Lung microvascular endothelial cell (primary cell): ENCODE results near the gene TMEM203. TPM values are rescaled to one million over a fixed set of nuclear protein-coding genes. Genes with fewer than 3 reads are reported as not detected.

Source experiments
- DNase-seq, 2 donors: peaks; one replicate each; pipeline versions ENCODE4 v3.0.0 to v3.0.0-alpha.2; 2010; ENCODE audit warnings: low read depth in 2 of 2
- total RNA-seq: library from RNA; depleted of rRNA; stranded (reverse); fragments of >200 nt; gene quantifications from 2 replicates; pipeline ENCODE4 v1.2.1, GENCODE V29; 2014

TMEM203 gene
- total RNA-seq, 1 donor from 2014 or later: 26.0 TPM

DNA sequence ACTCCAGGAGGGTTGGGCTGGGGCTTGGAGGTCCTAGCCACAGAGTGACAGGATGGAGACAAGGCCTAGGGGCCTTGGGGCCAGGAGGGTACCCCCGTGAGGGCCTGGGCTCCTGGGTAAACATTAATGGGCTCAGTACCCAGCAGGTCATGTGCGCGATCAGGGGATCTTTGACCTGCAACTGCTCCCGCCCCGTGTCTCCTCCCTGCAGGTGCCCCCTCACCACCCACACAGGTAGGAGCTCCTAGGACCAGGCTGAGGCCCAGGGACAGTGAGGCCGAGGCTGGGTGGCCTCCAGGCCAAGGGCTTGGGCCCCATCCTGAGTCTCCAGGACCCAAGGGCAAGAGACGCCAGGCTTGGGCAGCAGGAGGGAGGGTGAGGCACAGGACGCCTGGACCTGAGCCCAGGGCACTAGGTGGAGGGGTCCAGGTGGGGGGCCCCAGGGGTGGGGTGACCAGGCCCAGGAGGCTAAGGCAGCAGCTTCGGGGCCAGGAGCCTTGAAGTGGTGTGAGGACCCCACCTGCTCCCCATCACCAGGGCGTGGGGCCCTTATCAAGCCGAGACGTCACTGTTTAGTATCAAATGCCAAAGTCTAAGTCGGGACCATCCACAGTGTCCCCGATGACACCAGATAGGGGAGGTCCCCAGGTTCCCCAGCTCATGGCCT, 25.4 kb upstream of the TMEM203 start, which contains the start of gene SLC34A3:
TSS of gene SLC34A3 (plus strand) at position 197 of the 667 bp plus-strand sequence. CDS start 802 bp downstream, outside the sequence.
- DNase-seq: no peak

DNA sequence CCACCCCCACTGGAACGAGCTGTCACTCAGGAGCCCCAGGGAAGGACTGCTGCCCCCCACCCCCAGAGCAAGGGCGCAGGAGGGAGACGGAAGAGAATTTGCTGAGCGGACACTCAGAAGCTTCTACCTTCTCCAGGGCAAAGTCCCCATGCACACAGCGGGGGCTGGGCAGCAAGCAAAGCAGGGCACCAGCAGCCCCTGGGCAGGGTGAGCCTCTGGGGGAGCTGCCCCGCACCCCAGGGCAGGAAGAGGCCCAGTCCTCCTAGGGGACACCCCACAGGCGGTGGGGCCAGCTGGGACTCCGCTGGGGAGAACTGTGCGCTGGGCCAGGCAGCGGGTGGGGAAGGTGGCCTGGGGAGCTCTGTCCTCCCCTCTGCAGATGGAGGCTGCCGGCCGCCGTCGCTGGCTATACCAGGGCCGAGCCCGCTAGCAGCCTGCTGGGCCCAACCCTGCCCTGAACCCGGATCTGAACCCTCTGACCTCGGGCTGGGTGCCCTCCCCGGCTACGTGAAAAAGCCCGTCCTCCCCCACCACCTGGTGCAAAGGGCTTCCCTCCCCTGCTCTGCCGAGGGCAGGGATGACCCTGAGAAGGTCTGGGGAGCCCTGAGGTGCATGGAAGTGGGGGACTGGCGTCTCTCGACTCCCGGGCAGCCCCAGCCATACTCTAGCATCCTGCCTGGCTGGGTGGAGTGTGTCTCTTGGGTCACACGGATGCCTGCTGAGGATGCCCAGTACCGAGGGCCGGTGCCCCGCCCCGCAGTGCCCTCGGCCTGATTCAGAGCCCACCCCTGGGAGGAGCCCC, 24.7 kb upstream of the TMEM203 start:
- DNase-seq: no peak

DNA sequence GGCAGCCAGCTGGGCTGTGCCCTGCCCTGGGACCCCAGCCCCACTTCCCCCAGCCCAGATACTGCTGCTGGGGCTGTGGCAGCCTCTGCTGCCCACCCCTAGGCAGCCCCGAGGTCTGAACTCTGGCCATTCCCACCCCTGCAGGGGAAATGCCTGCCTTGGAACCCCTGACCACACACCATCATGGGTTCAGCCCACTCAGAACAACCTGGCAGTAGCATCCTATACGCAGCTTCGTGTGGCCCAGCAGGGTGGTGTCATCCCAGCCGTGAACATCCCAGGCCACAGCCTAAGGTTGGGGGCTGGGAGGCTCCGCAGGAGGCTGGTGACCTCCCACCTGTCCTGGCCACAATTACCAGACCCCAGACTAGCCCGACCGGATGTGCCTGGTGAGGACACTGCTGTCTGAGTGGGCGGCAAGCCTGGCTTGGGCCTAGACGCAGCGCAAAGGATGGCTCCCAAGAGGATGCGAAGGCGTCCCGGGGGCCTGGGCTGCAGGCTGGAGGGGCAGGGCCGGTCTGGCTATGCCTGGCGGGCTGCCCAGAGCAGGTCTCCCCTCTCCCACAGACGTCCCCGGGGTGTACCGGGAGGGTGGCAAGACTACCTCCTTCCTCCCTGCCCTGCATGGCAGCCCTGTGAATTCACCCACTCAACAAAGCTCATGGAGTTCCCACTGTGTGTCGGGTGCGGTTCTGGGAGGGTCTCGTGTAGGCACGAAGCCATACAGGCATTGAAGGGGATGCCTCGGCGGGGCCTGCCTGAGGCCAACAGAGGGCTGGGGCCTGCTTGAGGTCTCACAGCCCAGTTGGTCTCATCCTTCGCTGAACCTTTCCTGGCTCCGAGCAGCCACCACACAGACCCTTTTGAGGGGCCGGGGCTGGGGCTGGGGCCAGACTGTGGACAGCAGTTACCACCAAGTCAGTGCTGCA, 23.8 kb upstream of the TMEM203 start:
- DNase-seq: no peak

DNA sequence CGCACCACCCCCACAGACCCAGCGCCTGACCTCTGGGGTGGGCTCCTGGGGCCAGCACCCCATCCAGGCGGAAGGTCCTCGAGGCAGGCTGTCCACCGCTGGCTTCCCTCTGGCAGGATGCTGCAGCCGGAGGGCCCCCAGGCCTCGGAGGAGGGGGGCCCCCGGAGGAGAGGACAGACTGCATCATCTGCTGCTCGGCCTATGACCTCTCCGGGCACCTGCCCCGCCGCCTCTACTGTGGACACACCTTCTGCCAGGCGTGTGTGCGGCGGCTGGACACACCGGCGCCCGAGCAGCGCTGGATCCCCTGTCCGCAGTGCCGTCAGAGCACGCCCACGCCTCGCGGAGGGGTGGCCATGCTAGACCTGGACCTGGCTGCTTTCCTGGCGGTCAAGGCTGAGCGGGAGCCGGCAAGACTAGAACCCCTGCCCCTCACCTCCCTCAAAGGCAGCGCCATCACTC, 23.1 kb upstream of the TMEM203 start:
- DNase-seq: no peak

DNA sequence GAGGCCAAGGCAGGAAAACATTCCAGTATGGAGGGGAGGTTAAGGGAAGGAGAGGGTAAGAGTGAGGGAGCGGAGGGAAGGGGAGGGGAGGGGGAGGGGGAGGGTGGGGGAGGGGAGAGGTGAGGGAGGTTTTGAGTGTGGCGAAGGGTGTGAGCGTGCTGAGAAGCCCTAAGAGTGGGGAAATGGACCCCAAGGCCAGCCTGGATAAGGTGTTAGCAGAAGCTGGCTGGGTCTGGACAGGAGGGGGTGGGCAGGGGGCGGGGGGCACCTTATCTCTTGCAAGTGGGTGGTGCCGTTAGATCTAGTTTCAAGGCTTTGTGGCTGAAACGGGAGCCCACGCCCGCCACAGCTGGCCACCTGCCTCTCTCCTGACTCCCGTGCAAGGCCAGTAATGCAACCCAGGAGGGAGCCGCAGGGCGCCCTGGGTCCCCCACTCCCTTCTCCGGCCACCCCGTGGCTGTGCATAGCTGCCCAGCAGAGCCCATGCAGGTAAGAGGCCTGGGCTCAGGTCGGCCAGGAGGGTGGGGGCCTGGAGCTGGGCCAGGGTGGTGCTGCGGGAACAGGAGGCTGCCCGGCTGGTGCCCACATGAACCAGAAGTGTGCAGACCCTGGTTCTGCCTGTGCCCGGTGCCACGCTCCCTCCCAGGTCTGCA, 22.5 kb upstream of the TMEM203 start:
- DNase-seq: no peak

DNA sequence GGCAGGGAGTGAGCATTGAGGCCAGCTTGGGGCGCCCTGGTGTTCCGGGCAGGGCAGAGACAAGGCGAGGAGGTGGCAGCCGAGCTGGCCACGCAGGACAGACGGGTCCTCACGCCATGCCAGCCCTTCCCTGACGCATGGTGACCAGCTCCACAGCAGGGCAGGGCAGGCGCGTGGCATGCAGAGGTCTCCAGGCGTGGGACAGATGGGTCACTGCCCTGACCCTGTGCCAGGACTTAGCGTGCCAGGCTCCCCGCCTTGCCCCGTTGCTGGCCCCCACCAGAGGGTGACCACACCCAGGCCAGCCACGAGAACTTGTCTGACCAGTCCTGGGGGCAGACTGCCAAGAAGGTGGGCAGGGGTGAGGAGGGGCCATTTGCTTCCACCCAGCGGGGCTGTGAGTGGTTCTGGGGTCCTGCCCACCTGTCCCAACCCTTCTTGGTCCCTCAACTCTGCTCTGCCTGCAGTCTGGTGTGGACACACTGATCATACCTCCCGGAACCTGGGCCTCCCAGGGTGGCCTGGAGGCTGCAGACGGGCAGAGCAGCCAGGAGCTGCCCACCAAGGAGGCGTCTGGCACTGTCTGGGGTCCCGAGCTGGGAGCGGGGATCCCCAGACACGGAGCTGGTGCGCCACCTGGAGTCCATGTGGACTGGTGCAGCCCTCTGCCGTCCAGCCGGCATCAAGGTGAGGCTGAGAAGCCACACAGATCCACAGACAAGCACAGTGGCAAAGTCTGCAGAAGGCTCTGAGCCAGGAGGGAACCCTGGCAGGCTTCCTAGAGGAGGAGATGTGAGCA, 21.8 kb upstream of the TMEM203 start, which contains the start of gene RNF224:
TSS of gene RNF224 (plus strand) at position 449 of the 799 bp plus-strand sequence. CDS start 834 bp downstream, outside the sequence.
- DNase-seq: peak; percentile 75 to 86

DNA sequence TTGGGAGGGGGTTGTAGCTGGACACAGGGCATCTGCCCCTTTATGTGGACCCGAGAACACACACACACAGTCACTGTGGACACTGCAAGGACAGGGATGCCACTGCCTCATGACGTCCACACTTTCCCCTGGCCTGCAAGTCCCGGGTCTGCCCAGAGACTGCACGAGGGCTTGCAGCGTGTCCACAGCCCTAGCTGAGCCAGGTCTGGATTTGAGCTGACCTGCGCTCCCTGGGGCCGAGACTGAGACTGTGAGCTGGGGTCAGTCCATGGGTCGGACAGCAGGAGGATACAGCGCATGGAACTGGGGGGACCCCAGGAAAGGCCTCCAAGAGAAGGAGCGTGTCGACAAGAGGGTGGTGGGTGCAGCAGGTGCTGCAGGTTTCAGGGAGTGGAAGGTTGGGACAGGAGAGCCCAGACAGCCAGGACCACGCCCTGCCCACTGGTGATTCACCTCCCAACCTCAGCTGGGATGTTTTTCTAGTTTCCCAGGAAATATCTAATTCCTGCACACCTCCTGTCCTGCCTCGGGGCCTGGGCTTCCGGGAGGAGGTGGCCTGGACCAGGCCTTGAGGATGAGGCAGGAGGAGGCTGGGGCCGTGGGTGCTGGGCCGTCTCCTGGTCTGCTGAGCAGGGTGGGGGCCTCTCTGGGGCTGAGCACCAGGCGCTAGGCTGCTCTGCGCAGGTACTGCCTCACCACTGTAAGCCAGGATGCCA, 21.0 kb upstream of the TMEM203 start:
- no peak for DNase-seq

DNA sequence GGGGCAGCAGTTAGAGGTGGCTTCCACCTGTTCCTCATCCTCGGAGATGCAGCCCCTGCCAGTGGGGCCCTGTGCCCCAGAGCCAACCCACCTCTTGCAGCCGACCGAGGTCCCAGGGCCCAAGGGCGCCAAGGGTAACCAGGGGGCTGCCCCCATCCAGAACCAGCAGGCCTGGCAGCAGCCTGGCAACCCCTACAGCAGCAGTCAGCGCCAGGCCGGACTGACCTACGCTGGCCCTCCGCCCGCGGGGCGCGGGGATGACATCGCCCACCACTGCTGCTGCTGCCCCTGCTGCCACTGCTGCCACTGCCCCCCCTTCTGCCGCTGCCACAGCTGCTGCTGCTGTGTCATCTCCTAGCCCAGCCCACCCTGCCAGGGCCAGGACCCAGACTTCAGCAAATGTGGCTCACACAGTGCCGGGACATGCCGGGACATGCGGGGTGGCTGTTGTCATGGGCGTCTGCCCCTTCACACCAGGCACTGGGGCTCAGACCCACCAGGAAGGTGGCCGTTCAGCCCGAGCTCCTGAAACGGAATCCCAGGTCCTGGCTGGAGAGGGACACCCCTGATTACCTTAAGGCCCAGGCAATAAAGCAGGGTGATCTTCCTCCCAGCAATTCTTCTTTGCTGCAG, 20.4 kb upstream of the TMEM203 start:
- DNase-seq: no peak

DNA sequence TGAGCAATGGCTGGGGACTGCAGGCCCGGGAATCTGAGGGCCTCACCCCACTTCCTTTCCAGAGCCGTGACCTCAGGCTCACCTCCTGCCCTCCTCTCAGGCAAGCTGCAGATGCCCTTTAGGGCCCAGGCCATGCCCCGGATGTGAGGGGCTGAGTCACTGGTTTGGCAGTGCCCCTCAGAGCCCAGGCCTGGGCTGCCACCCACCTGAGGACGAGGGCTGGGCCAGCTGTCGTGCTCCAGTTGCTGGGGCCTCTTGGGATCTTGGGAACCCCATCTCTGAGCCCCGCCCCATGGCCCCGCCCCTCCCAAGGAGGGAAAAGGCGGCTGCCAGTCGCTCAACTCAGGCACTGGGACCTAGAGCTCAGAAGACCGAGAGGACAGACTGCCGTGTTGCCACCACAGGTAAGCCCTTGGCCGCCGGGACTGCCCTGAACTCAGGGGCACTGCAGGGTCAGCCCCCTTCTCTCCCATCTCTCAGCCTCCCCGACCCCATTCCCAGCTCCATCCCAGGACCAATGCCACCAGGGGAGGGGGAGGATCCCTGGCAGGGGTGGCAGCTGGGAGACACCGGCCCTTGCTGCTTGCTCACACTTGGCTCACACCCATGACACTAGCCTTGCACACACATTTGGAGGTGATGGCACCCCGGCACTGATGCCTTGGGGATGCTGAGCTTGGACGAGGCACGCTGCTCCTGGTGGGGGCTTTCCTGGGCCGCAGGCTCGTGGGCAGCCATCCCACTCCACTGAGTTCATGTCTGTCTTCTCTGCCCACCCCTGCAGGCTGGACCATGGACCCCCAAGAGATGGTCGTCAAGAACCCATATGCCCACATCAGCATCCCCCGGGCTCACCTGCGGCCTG, 19.6 kb upstream of the TMEM203 start, which contains the start of gene CYSRT1:
TSS of gene CYSRT1 (plus strand) at position 345 of the 865 bp plus-strand sequence. CDS start at position 793, 448 bp downstream.
- no peak for DNase-seq

DNA sequence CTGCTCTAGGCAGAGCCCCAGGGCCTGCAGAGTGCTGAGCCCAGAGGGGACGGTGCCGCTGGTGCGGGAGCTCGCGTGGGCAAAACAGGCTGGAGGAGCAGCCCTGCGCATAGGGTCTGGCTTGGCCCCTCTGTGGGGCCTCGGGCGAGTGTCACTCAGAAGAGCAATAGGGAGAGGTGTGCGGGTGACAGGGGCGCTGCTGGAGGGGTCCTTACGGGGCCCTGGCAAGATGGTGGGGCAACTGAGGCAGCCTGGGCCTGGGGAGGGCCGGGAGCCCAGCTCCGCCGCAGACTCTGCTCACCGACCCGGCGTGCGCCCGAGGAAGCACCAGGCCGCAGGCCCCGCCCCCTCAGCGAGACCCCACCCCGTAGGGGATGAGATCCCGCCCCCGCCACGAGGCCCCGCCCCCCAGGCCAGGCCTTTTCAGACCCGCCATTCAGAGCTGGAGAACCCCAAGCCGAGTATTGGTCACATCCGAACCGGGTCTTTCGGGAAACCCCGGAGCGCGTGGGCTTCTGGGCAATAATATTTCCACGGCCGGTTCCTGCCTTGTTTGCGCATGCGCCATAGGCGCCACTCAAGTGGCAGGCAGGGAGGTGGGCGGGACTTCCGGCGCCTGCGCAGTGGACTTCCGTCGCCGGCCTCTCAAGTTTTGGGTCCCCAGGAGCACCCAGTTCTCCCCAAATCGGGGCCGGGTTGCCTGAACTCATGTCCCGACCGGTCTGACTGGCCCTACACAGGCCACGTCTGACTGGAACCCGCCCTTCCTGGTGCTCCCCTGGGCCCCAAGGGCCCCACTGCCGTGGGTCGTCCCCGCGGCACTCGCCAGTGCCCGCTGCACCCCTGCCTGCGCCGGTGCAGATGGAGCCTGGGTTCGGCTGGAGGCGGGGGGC, 17.9 kb upstream of the TMEM203 start:
- DNase-seq: peak; percentile 99

DNA sequence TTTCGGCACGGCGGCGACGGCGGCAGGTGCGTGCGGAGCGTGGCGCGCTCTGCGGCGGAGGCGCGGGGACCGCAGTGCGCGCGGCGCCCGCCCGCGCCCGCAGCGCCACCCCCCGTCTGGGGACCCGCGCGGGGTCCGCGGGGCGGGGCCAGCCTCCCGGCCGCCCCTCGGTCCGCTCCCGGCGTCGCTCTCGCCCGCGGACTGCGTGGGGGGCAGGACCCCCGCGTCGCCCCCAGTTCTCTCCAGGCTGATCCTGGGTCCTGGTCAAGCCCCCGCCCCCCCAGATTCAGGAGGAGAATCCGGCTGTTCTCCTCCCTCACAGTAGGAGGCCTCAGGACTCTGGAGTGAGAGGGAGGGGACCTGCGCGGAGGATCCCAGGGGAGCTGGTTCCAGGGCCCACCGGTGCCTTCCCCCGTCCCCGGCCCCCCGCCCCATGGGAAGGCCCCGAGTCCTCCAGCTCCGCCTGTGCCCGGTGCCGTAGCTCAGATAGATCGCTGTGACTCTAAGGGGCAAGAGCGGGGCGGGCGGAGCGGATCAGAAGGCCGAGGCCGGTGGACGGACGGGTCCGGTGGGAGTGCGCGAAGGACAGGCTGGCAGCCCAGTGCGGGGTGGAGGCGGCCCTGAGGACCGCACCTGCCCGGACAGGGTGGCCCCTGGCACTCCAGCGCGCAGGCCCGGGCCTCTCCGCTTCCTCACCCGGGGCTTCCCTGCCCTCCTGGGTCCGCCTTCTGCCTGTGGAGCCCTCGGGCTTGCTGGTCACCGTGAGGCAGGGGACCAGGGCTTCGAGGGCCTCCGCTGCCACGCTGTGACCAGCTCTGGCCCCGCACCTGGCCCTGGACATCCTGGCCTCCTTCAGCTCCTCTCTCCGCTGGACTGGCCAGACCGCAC, 17.0 kb upstream of the TMEM203 start, which contains the start of gene RNF208:
TSS of gene RNF208 (minus strand) at position 51 of the 888 bp plus-strand sequence. CDS start 1,028 bp downstream, outside the sequence.
- DNase-seq: no peak

DNA sequence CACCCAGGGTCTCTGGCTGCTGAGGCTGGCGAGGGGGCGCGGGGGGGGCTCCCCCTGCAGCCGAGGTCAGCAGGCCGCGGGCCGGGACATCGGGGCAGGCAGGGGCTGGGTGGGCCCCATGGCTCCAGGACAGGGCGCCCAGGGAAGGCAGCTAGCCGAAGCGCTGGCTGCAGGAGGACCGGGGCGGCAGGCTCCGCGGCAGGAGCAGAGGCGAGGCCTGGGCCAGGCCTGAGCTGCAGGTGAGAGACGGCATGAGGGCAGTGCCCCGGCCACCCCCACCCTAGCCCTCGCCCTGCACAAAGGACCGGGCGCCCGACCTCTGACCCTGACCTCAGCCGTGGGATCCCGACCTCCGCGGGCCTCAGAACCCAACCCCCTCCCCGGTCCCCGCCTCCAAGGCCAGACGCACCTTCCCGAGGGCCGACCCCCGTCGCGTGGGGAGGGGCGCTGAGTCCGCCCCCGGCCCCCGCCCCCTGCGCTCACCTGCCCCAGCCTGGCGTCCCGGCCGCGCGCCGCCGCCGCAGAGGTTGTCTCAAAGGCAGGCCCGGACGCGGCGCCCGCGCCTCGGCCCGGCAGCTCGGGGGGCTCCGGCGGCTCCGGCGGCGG, 16.2 kb upstream of the TMEM203 start:
- DNase-seq: no peak

DNA sequence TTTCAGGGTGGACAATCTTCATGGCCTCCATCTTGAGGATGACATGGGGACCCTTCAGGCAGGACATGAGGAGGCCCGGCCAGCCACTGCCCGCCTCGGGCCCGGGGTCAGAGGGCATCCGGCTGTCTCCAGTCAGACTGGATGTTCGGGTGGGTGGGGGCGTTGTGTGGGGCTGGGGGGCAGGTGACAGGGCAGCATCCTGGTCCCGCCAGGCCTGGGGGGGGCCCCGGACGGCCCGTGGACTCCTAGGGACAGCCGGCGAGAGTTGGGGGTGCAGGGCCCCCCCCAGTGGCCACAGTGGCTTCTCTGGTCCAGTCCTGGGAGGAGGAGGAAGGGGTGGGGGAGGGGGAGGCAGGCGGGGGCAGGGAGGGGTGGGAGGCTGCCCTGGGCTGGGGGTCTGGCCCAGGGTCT, 15.7 kb upstream of the TMEM203 start:
- no peak for DNase-seq

DNA sequence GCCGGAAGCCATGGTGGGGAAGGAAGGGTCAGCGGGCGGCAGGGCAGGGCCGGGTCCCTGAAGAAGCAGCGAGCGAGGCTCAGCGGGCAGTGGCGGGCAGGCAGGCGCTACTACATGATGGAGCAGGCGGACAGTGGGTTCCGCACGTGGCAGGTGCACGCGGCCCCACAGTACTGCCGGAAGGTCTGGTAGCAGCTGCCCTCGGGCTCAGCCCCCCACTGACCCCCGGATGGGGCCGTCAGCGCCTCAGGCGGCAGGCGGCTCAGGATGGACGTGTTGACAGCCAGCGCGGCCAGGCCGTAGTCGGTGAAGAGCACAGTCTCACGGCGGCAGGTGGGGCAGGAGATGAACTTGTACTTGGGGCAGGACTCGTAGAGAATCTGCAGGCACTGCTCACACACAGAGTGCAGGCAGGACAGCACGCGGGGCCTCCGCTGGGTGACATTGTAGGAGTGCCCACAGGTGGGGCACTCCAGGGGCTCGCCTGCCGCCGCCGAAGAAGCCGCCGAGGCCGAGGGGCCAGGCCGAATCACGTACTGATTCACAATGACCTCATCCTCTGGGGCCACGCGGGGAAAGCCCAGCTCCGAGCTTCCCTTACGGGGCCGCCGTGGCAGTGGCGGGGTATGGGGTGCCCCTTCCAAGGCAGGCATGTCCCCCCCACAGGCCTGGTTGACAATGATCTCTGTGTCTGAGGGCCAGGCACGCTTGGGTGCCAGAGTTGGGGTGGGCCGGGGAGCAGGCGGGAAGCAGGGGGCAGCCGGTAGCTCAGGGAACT, 15.1 kb upstream of the TMEM203 start:
- DNase-seq: no peak
